Ectodermal cell (in vitro differentiated cells): ENCODE measurements around the gene RAD51B.

Experiments
- H3K27ac ChIP-seq: 2 replicates; pipeline ENCODE4 v1.7.0; 2013; ENCODE audit warnings: mild to moderate bottlenecking, low read depth, low read length; ENCODE audit not compliant: insufficient read depth, poor library complexity, severe bottlenecking
- H3K27me3 ChIP-seq: 2 replicates; pipeline ENCODE4 v1.7.0; 2013; ENCODE audit warnings: mild to moderate bottlenecking, low read length; ENCODE audit not compliant: insufficient read depth, control insufficient read depth, poor library complexity, severe bottlenecking
- H3K36me3 ChIP-seq: one replicate; pipeline ENCODE4 v1.7.0; 2013; ENCODE audit warnings: low read length; ENCODE audit not compliant: control insufficient read depth, insufficient read depth
- H3K4me1 ChIP-seq: one replicate; pipeline ENCODE4 v1.7.0; 2013; ENCODE audit warnings: low read length; ENCODE audit not compliant: control insufficient read depth, insufficient read depth
- H3K4me3 ChIP-seq: 2 replicates; pipeline ENCODE4 v1.7.0; 2013; ENCODE audit warnings: low read depth, low read length, control low read depth; ENCODE audit not compliant: insufficient read depth
- H3K9me3 ChIP-seq: 2 replicates; pipeline ENCODE4 v1.7.0; 2013; ENCODE audit warnings: mild to moderate bottlenecking, low read length, moderate library complexity; ENCODE audit not compliant: control insufficient read depth
- WGBS, 2 experiments: methylation state at CpG; one replicate each; pipeline ENCODE4 v1.1.7; 2013; ENCODE audit warnings: missing lambda C conversion rate in 2 of 2; 5-methylcytosine and 5-hydroxymethylcytosine counted together

The RAD51B gene

DNA sequence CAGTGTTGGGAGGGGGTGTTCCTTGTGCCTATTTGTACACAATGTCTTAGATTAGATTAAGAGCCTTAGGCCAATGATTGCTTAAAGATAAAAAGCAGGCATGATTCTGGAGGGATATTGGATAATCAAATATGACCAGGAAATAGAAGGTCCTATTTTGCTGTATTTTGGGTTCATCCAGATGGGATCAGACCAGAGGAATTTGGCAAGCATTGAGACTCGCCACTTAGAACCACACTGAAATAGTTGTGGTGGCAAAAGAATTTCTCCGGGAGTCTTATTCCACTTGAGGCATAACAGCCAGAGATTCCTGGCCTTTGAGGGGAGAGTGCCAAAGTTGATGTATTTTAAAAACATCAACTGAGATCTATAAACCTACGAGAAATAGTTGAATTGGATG, 327.2 kb downstream of the RAD51B start:
- 91 to 97% methylated on average over 3 of the region's 3 CpGs for WGBS, 2 experiments
- peaks cover 4% of the 10 kb centered on the region for H3K4me1 ChIP-seq
- H3K36me3 ChIP-seq, result no peaks in the 10 kb centered on the region
- H3K27ac ChIP-seq, result no peak overlapping the region
- H3K27me3 ChIP-seq, result no peaks in the 10 kb centered on the region
- H3K9me3 ChIP-seq, result peaks cover 2% of the 10 kb centered on the region
- no peak overlapping the region for H3K4me3 ChIP-seq

DNA sequence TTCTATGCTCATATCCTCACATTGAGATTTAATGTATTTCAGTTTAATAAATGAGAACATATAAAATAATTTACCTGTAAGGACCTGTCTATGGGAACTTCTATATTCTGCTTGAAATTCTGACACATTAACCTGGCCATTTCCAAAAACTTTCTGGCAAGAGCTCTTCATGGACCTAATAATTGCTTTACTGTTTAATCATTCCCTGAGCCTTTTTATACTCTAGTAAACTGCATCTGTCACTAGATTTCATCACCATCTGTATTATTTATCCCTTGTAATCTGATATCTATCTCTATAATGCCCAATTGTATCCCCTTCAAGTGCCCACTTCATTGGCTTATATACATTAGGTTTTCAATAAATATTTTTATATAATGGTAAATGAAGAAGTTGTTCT, 327.7 kb downstream of the RAD51B start:
- Histone ChIP-seq H3K27me3 (no peaks in the 10 kb centered on the region), H3K4me1 (peaks cover 4% of the 10 kb centered on the region), H3K4me3 (no peak overlapping the region), H3K36me3 (no peaks in the 10 kb centered on the region), H3K9me3 (peaks cover 2% of the 10 kb centered on the region), H3K27ac (no peak overlapping the region)

DNA sequence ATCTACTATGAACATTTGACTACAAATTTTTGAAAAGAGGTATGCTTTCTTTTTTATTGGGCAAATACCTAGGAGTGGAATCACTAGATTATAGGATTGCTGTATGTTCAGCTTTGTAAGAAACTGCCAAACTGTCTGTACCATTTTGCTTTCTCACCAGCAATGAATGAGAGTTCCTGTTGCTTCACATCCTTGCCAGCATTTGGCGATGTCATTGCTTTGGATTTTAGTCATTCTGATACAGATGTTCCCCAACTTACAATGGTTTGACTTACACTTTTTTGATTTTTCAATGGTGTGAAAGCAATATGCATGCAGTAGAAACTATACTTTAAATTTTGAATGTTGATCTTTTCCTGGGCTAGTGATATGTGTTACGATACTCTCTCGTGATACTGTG, 328.7 kb downstream of the RAD51B start:
- H3K27me3 ChIP-seq, result no peaks in the 10 kb centered on the region
- H3K4me3 ChIP-seq, result no peak overlapping the region
- H3K36me3 ChIP-seq, result no peaks in the 10 kb centered on the region
- peaks cover 4% of the 10 kb centered on the region for H3K4me1 ChIP-seq
- WGBS, 2 experiments, result 95 to 96% methylated on average over 3 of the region's 3 CpGs
- no peak overlapping the region for H3K27ac ChIP-seq
- H3K9me3 ChIP-seq, result peaks cover 2% of the 10 kb centered on the region

DNA sequence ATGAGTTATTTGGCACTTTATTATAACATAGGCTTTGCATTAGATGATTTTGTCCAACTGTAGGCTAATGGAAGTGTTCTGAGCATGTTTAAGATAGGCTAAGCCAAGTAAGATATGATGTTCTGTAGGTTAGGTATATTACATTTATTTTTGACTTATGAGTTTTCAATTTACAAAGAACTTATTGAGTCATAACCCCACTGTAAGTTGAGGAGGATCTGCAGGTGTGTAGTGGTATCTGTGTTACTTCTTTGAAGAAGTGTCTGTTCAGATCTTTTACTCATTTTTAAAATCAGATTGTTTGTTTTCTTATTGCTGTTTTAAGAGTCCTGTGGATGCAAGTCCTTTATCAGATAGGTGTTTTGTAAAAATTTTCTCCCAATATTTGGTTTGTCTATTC, 329.2 kb downstream of the RAD51B start:
- no peak overlapping the region for H3K27ac ChIP-seq
- H3K27me3 ChIP-seq, result no peaks in the 10 kb centered on the region
- no peak overlapping the region for H3K4me3 ChIP-seq
- peaks cover 3% of the 10 kb centered on the region for H3K4me1 ChIP-seq
- H3K9me3 ChIP-seq, result peaks cover 2% of the 10 kb centered on the region
- H3K36me3 ChIP-seq, result no peaks in the 10 kb centered on the region

DNA sequence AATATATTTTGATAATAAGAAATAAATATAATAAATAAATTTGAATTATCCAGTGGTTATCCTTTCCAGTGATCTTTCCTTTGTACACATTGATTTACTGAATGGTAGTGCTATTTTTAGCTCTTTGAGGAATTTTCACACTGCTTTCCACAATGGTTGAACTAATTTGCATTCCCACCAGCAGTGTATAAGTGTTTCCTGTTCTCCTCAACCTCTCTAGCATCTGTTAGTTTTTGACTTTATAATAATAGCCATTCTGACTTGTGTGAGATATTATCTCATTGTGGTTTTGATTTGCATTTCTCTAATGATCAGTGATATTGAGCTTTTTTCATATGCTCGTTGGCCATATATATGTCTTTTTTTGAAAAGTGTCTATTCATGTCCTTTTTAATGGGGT, 333.7 kb downstream of the RAD51B start:
- Histone ChIP-seq H3K27ac (no peak overlapping the region), H3K36me3 (no peaks in the 10 kb centered on the region), H3K9me3 (no peaks in the 10 kb centered on the region), H3K4me3 (no peak overlapping the region), H3K27me3 (no peaks in the 10 kb centered on the region), H3K4me1 (no peaks in the 10 kb centered on the region)
- 90 to 100% methylated on average over 1 of the region's 1 CpG for WGBS, 2 experiments

DNA sequence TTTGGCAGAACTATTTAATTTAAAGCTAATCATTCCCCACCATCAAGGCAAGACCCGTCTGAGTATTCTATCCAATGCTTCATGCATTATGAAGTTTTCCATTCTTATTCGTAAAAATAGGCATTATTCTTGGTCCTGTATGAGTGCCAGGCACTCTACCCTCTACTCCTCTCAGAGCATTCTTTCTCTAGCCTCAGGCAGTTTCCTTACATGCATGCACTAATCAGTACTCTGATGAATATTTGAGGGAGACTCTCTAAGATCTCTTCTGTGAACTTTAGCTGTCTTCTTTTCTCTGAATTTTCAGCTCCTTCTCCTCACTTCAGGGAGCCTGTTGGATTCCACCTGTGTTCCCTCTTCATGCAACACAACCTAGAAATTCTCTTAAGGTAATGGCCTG, 334.7 kb downstream of the RAD51B start:
- H3K27me3 ChIP-seq, result no peaks in the 10 kb centered on the region
- no peaks in the 10 kb centered on the region for H3K36me3 ChIP-seq
- H3K4me3 ChIP-seq, result no peak overlapping the region
- no peaks in the 10 kb centered on the region for H3K4me1 ChIP-seq
- WGBS, 2 experiments, result 95 to 96% methylated on average over 2 of the region's 2 CpGs
- no peaks in the 10 kb centered on the region for H3K9me3 ChIP-seq
- H3K27ac ChIP-seq, result no peak overlapping the region

DNA sequence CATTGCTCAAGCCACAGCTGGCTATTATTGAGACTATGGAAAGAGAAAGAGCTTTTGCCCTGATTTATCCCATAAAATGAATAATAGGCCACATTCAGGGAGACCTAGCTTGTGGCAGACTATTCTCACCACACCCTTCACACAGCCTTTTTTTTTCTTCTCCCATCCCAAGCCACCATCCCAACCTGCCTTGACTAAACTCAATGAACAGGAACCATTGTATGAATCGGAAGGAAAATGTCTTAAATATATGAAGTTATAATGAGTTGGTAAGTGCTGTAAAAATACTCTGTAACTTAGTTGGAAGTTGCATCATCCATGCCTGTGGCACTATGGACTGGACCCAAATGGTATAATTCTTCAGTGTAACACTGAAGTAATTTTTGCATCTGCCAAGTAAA, 338.4 kb downstream of the RAD51B start:
- 100% methylated on average over 1 of the region's 1 CpG for WGBS, 2 experiments
- H3K9me3 ChIP-seq, result no peaks in the 10 kb centered on the region
- H3K36me3 ChIP-seq, result no peaks in the 10 kb centered on the region
- no peak overlapping the region for H3K27ac ChIP-seq
- no peaks in the 10 kb centered on the region for H3K4me1 ChIP-seq
- no peaks in the 10 kb centered on the region for H3K27me3 ChIP-seq
- no peak overlapping the region for H3K4me3 ChIP-seq

DNA sequence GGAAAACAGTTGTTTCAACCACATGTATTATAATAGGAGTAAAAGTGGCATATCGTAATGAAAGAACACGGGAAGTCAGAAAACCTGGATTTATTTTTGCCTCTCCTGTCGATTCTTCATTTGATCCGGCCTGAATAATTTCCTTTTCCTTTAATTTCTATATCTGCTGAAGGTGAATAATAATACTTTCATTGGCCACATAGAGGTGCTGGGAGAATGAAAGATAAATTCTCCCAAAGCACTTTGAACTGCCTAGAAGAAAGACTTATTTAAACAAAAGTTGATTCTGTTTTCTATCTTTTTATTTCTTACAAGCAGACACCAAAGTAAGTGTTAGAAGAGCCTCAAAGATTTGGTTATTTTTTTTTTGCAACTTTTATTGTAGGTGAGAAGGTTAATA, 339.1 kb downstream of the RAD51B start:
- 88 to 99% methylated on average over 4 of the region's 4 CpGs for WGBS, 2 experiments
- Histone ChIP-seq H3K27ac (no peak overlapping the region), H3K4me1 (no peaks in the 10 kb centered on the region), H3K9me3 (no peaks in the 10 kb centered on the region), H3K36me3 (no peaks in the 10 kb centered on the region), H3K27me3 (no peaks in the 10 kb centered on the region), H3K4me3 (no peak overlapping the region)

DNA sequence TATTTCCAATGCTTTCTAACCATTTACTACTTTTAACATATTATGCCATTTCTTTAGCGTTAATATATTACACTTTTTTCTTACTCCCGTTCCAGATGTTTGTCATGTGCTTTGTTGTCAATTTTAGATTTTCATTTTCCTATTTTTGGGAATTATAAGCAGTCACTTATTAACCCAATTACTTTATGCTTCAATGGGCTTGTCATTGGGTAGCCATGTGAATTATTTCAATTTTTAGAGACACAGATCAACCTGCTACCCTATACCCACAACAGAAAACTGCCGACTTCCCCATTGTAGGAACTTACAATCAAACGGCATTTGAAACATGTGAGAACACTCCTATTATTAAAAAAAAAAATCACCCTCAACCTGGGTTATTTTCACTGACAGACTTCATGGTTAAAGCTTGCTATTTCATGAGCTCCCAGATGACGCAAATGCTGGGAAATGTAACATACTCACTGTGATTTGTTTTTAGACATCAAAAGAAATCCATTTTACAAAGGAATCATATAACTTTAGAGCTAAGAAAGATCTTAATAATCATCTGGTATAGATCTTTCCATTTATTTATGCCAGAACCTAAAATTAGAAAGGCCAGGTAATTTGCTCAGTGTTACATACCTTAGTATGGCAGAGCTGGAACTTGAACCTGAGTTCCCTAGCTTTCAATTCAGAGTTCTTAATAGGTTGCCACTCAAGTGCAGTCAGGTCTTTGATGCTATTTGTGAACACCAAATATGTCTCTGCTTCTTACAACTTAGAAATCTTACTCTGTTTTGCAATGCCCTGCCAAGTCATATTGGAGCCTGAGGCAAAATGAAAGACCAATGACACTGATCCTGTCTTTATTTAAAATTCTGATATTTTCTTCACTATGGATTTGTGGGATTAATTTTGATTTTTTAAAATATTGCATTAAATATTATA, 340.4 kb downstream of the RAD51B start:
- Histone ChIP-seq H3K36me3 (no peaks in the 10 kb centered on the region), H3K27me3 (no peaks in the 10 kb centered on the region), H3K27ac (no peak overlapping the region), H3K9me3 (no peaks in the 10 kb centered on the region), H3K4me3 (no peak overlapping the region), H3K4me1 (no peaks in the 10 kb centered on the region)
- WGBS, 2 experiments, result 95% methylated on average over 4 to 5 of the region's 5 CpGs

DNA sequence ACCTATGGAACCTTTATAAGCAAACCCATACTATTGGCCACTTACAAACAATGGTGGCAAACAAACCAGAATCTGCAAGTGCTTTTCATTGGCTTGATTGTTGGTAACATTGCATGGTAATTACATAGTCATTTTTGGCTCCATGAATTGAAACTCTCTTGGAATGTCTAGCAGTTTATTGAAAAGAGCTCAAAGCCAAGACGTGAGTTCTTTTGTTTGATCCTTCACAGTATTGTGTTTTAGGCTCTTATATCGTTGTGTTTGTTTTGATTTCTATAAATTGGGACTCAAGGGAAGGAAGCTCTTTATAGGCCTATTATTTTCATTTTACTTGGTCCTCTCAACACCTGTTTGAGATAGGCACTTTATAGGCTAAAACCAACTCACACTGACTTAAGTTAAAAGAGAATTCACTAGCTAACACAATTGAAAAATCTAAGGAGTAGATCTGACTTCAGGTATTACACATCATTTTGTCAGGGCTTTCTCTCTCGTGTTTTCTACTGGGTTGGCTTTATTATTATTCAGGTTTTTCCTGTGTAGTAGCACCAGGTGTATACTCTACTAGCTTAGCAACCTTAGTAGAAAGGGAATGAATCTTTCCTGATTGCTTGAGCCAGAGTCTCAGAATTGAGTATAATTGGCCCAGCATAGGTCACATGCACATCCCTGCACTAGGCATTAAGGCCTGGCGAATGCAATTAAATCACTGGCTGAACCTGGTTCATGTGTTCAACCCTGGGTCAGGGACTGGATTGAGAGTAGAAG, 341.4 kb downstream of the RAD51B start:
- Histone ChIP-seq H3K27ac (no peak overlapping the region), H3K4me3 (no peak overlapping the region), H3K9me3 (no peaks in the 10 kb centered on the region), H3K36me3 (no peaks in the 10 kb centered on the region), H3K27me3 (no peaks in the 10 kb centered on the region), H3K4me1 (no peaks in the 10 kb centered on the region)
- 89 to 96% methylated on average over 3 to 4 of the region's 4 CpGs for WGBS, 2 experiments
